ENCODE data around the gene THY1.

- TF ChIP-seq CTCF (IDR thresholded peaks at IDR 0.05; ENCODE audit: low read depth, low read length) = no peak
- no peak for TF ChIP-seq POLR2A (IDR thresholded peaks at IDR 0.05; ENCODE audit: extremely low read depth, insufficient read length)
- TF ChIP-seq MAX (IDR thresholded peaks at IDR 0.05; ENCODE audit: low read depth, low read length) = no peak
These were observed 54.6 kb downstream of the THY1 start for GRCh38 chr11:119368121-119369034.

Measured in NB4 (cell line).